Lower lobe of right lung (tissue), 2 donors: ENCODE results near the gene SYP. TPM values are rescaled to one million over a fixed set of nuclear protein-coding genes. Genes with fewer than 3 reads are reported as not detected.
"Not testable (repeated sequence)": the region's sequence is repeated elsewhere in the genome, so short reads cannot be mapped to it uniquely, and the experiment has no call there.

Experiments
- ATAC-seq, 2 donors: fragments of 200-7000 bp; cut with Tn5 transposase; one replicate each; pipeline ENCODE4 v1.9.1; 2020 to 2022; ENCODE audit warnings: mild to moderate bottlenecking in 2 of 2, moderate library complexity in 2 of 2
- DNase-seq: peaks from one replicate; pipeline ENCODE4 v3.0.0-alpha.2; 2020
- H3K27ac ChIP-seq: fragments of 200-600 bp; one replicate; pipeline ENCODE4 v1.8.0; 2022
- H3K27me3 ChIP-seq: fragments of 200-600 bp; one replicate; pipeline ENCODE4 v1.8.0; 2022; ENCODE audit warnings: low read depth
- H3K36me3 ChIP-seq: fragments of 200-600 bp; one replicate; pipeline ENCODE4 v1.8.0; 2022; ENCODE audit warnings: mild to moderate bottlenecking
- H3K4me1 ChIP-seq: fragments of 200-600 bp; one replicate; pipeline ENCODE4 v1.8.0; 2022
- H3K4me3 ChIP-seq: fragments of 200-600 bp; one replicate; pipeline ENCODE4 v1.8.0; 2022; ENCODE audit warnings: mild to moderate bottlenecking
- H3K9me3 ChIP-seq: fragments of 200-600 bp; one replicate; pipeline ENCODE4 v1.8.0; 2022
- CTCF ChIP-seq: fragments of 200-600 bp; IDR thresholded peaks from one replicate; pipeline ENCODE4 v1.8.0; 2022; ENCODE audit warnings: antibody characterized with exemption, mild to moderate bottlenecking
- intact Hi-C: fragments of 100-400 bp; cut with DNase I; formaldehyde crosslinking; loops from one replicate; pipeline ENCODE4 v1.11.0; 2022
- total RNA-seq: library from RNA; stranded (reverse); fragmentation: NEBNext Ultra II Directional; extraction: Animal tissue kit (Norgen Biotek cat#: 25700); gene quantifications from one replicate; pipeline ENCODE4 v1.2.1, GENCODE V29; 2021
- donor health status: DM: no; HTN: yes; CAD: no; lungs with severe emphysema.

Gene SYP
- total RNA-seq, 1 donor from 2014 or later: 4.2 TPM

GRCh38 chrX:49177338-49177833 is 22.6 kb downstream of the SYP start:
- ATAC-seq (peak; percentile 69 to 71), DNase-seq (peak; percentile 47)
- H3K4me3 ChIP-seq: no peak overlapping the region
- no peaks in the 10 kb centered on the region for H3K27me3 ChIP-seq
- peaks cover 53% of the 10 kb centered on the region for H3K36me3 ChIP-seq
- peaks cover 10% of the 10 kb centered on the region for H3K4me1 ChIP-seq
- peak; percentile 9 for TF ChIP-seq CTCF
- intact Hi-C loops: no loop called here
- H3K9me3 ChIP-seq: no peaks in the 10 kb centered on the region
- peak overlapping the region; percentile 41 for H3K27ac ChIP-seq

DNA sequence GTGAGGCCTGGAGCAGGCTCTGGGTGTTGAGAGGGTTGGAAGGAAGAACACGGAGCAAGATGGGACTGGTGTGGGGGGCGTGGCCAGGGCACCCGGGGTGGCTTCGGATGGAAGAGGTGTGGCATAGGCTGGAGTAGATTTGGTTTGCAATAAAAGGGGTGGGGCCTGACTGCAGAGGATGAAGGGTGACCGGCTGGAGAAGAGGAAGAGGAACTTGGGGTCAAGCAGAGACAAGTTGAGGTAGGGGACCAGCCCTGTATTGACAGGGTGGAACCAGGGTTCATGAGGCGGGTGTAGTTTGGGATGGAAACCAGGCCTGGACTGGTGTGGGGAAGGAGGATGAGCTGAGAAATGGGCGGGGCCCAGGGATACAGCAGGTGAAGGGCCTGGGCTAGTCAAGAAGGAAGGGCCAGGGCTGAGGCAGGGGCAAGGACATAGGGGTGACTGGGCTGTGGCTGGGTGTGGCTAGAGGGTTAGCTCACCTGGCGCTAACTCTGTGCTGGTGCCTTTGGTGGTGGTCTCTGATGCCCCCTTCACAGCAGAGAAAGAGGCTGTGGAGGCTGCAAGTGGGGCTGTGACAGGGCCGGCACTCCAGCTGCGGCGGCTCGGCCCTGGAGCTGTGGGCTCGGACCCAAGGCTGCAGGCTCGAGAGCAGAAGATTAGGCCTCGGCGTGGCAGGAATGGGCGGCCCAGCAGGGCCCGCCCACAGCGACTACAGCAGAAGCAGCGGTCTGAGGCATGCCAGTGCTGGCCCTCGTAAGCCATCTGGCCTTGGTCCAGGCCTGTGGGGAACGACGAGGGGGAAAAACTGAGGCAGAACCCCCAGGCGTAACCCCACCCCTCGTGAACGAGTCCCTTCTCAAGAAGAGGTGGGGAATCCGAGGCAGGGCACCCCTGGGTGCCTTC is 23.3 kb downstream of the SYP start:
- H3K36me3 ChIP-seq: peaks cover 47% of the 10 kb centered on the region
- no peaks in the 10 kb centered on the region for H3K9me3 ChIP-seq
- intact Hi-C loops: no loop called here
- DNase-seq: peak; percentile 56
- peaks cover 10% of the 10 kb centered on the region for H3K4me1 ChIP-seq
- ATAC-seq: peak; percentile 19 to 48
- H3K27ac ChIP-seq: peak overlapping the region; percentile 41
- TF ChIP-seq CTCF: no peak
- H3K27me3 ChIP-seq: no peaks in the 10 kb centered on the region
- no peak overlapping the region for H3K4me3 ChIP-seq

DNA sequence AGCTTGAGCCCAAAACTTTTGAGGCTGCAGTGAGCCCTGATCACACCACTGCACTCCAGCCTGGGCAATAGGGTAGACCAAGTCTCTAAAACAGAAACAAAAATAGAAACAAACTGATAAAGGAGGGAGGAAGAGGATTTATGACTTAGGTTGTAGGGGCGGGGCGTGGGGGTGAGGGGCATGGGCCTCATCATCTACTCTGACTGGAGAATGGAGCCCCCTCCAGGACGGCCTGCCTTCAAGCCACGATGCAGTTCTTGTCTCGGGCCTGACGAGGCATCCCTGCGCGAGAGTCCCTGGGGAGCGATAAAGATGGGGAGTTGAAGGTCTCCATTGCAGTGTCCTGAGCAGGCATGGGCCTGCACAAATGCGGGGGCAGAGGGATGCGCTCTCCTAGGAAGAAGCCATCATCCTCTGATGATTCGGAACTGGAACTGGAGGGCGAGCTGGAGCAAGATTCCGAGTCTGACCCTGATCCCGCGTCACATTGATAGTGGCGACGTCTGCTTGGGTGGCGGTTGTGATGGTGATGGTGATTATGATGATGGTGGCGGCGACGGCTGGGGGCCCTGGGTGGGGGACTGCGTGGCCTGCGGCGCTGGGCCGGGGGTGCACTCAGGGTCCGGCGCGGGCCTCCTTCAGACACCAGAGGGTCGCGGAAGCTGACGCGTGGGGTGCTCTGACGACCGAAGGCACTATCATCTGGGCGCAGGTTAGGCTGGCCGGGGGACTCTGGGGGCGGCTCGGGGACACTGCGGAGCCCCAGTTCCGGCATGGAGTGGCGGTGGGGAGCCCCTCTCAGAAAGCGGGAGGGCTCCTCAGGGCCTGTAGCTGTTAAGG is 24.3 kb downstream of the SYP start:
- Histone ChIP-seq H3K27me3 (no peaks in the 10 kb centered on the region), H3K4me3 (no peak overlapping the region), H3K4me1 (peaks cover 10% of the 10 kb centered on the region), H3K36me3 (peaks cover 42% of the 10 kb centered on the region), H3K9me3 (no peaks in the 10 kb centered on the region), H3K27ac (no peak overlapping the region)
- intact Hi-C loops: no loop called here
- DNase-seq: no peak
- ATAC-seq: no peak
- no peak for TF ChIP-seq CTCF

GRCh38 chrX:49174723-49175122 is 25.3 kb downstream of the SYP start:
- Histone ChIP-seq H3K27ac (no peak overlapping the region), H3K27me3 (no peaks in the 10 kb centered on the region), H3K36me3 (peaks cover 38% of the 10 kb centered on the region), H3K4me3 (no peak overlapping the region), H3K9me3 (no peaks in the 10 kb centered on the region), H3K4me1 (peaks cover 10% of the 10 kb centered on the region)
- ATAC-seq (no peak), DNase-seq (no peak)
- intact Hi-C loops: no loop called here
- TF ChIP-seq CTCF: no peak

DNA sequence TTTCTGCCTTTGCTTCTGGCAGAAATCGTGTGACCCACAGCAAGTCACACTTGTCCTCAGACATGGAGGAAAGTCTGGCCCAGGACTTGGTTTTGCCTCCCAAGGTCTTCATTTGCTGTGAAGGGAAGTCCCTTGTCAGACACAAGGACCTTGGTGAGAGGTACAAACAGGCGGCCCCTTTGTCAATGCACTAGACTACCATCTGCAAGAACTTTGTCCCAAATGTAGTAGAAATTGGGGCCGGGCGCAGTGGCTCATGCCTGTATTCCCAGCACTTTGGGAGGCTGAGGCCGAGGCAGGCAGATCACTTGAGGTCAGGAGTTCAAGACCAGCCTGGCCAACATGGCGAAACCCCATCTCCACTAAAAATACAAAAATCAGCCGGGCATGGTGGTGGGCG is 26.4 kb downstream of the SYP start:
- Histone ChIP-seq H3K36me3 (peaks cover 26% of the 10 kb centered on the region), H3K4me1 (peaks cover 10% of the 10 kb centered on the region)
- H3K27ac ChIP-seq, H3K9me3 ChIP-seq, H3K4me3 ChIP-seq, DNase-seq, ATAC-seq, intact Hi-C loops, H3K27me3 ChIP-seq: not testable (repeated sequence)
